D721Med (cell line): ENCODE data around the gene CYSLTR2.

Experiments used
- DNase-seq: peaks from one replicate; pipeline ENCODE4 v3.0.0; 2011; ENCODE audit warnings: low spot score; ENCODE audit not compliant: insufficient read length
- FAIRE-seq: peaks from 2 replicates; lab custom pipeline; 2011; peaks lifted over from hg19 to GRCh38; lab: Jason Lieb, UNC
- TF ChIP-seq, protein P1 (sequence below): IDR thresholded peaks from 2 replicates; pipeline ENCODE4 v1.5.1; 2012; ENCODE audit warnings: mild to moderate bottlenecking, control low read depth; ENCODE audit not compliant: insufficient read depth; ENCODE audit errors: missing control alignments

Gene CYSLTR2

DNA sequence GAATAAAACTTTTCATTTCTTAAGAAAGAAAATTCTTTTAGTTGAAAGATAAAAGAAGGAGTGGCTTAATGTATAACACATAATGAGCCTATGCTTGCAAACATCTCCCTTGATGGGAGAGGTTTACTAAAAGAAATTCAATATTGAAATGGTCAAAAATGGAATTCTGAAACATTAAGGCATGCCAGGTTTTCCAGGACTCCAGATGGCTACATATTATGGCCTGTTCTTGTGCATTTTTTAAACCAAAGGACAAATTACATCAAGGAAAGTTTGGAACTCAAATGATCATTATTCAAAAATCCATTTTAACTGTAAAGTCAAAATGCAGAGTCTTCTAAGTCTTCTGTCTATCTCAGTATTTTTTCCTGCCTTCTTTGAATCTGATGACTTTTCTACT lies 19.1 kb upstream of the CYSLTR2 start:
- TF ChIP-seq, protein P1, sequence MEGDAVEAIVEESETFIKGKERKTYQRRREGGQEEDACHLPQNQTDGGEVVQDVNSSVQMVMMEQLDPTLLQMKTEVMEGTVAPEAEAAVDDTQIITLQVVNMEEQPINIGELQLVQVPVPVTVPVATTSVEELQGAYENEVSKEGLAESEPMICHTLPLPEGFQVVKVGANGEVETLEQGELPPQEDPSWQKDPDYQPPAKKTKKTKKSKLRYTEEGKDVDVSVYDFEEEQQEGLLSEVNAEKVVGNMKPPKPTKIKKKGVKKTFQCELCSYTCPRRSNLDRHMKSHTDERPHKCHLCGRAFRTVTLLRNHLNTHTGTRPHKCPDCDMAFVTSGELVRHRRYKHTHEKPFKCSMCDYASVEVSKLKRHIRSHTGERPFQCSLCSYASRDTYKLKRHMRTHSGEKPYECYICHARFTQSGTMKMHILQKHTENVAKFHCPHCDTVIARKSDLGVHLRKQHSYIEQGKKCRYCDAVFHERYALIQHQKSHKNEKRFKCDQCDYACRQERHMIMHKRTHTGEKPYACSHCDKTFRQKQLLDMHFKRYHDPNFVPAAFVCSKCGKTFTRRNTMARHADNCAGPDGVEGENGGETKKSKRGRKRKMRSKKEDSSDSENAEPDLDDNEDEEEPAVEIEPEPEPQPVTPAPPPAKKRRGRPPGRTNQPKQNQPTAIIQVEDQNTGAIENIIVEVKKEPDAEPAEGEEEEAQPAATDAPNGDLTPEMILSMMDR, result no peak

DNA sequence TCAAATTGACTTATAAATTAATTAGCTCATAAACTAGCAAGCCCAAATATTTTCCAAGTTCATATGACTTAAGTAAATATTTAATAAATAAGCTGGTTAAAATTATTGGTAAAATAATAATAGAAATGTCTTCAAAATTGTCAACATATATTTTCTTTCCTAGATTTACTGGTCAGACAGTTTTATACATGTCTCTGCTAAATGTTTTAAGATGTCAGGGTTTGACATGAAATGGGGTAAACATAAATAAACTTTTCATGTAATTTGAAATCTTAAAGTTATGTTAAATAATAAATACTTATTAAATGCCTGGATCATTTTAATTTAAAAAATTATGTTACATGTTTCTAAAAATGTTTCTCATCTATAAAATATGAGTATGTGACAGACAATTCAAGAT lies 18.3 kb upstream of the CYSLTR2 start:
- FAIRE-seq, result no peak
- no peak for DNase-seq
- TF ChIP-seq, protein P1, result no peak

More for the DNA sequence above, 19.1 kb upstream of the CYSLTR2 start:
- FAIRE-seq, result no peak
- DNase-seq, result no peak

DNA sequence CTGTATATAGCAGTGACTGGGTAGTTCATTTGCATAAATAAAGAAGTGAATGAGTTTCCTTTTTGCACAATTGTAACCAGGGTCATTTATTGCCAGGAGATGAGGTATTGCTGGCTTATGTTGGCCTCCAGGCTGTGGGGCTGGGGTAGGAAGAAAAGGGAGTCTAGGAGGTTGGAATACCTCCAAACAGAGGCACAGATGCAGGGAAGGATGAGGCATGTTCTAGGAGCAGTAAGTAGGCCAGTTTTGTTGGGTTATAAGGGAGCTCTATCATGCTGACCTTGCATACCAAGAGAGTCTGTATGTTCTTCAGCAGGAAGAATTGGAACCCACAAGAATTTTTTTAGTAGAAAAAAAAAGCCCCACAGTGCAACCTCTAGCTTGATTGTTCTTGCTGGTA lies 17.2 kb upstream of the CYSLTR2 start:
- DNase-seq, result no peak
- TF ChIP-seq, protein P1, result no peak
- FAIRE-seq, result no peak

DNA sequence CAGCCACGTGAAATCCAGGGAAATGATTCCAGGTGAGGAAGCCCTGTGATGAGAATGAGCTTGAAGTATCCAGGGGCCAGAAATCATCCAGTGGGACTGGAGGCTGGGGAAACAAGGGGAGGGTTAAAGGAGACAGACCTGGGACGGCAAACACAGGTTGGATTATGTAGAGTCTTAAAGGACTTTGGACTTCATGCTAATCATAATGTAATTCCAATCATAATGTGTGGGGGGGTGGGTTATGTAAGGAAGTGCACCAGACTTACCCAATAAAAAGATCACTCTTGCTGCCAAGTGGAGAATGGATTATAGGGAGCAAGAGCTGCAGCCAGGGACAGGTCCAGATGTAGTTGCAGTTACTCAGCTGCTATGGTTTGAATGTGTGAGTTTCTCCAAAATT lies 16.1 kb upstream of the CYSLTR2 start:
- FAIRE-seq (no peak), DNase-seq (no peak)
- TF ChIP-seq, protein P1, result no peak

DNA sequence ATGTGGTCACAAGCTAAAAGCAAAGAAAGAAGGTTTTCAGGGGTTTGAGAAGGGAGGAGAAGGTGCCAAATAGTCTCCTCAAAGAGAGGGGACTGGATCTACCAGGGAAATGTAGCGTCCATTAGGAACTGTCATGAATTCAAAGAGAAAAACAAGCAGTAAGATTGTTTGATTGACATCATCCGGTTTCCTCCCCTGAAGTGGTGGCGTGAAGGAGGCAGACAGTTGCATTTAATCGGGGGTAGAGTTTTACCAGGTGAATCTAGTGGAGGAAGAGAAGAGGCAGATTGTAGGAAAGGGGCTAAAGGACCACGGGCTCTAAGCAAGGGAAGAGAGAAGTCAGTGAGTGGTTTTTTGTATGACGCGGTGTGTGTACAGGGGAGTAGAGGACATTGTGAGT lies 13.0 kb upstream of the CYSLTR2 start:
- TF ChIP-seq, protein P1, result no peak
- DNase-seq (no peak), FAIRE-seq (no peak)

DNA sequence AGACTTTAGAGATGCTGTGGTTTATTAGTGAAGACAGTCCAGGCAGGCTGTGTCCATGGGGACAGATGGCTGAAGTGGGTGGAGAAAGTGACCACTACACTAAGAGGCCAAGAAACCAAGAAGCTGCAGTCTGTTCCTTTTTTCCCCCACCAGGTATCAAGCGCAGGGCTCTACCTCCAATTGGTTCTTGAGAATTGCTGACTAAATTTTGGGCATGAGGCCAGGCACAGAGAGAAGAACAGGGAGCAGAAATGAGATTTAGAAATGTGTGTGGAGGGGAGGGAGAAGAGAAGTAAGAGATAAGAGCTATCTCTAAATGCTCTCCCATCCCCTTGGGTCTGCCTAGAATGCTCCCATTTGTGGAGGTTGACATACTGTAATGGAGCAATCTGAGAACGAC lies 12.3 kb upstream of the CYSLTR2 start:
- DNase-seq (no peak), FAIRE-seq (no peak)
- TF ChIP-seq, protein P1, result no peak

DNA sequence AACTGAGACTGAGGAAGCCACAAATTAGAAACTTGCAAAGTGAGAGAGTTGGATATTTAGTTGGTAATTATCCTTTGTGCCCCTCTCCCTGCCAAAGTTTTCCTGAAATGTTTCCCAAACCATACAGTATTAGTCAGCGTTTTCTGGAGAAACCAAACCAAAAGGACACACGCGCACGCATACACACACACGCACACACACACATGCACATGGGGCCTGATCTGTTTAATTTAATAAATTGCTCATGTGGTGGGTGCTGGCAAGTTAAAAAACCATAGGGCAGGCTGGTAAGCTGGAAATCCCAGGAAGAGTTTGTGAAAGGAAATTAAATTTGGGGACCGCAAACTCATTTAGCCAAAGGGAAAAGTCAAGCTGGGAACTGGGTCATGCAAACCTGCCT lies 11.7 kb upstream of the CYSLTR2 start:
- no peak for DNase-seq
- no peak for FAIRE-seq
- TF ChIP-seq, protein P1, result no peak
